Stomach (tissue), 4 donors: ENCODE results near the gene RANGRF.

Experiments used
- EP300 ChIP-seq: sonication (generic); formaldehyde crosslinking; IDR thresholded peaks from one replicate; pipeline ENCODE4 v1.6.1; 2017; ENCODE audit warnings: antibody characterized with exemption
- POLR2A ChIP-seq, 4 donors: fragments of 450-650 bp; IDR thresholded peaks; one replicate each; pipeline ENCODE4 v1.6.1; 2016; ENCODE audit warnings: antibody characterized with exemption in 4 of 4, control low read depth in 2 of 4, mild to moderate bottlenecking in 1 of 4, moderate library complexity in 1 of 4
- POLR2AphosphoS5 ChIP-seq, 3 donors: sonication (generic); formaldehyde crosslinking; IDR thresholded peaks; one replicate each; pipeline ENCODE4 v1.6.1; 2016; ENCODE audit warnings: antibody characterized with exemption in 3 of 3
- TF ChIP-seq, protein P1 (sequence below), 7 experiments: fragments of 450-650 bp in 4 of 7; fragments of 200-600 bp in 3 of 7; sonication (generic) in 3 of 7; IDR thresholded peaks; one replicate each; pipeline ENCODE4 v1.5.1; 2016 to 2019; ENCODE audit warnings: antibody characterized with exemption in 7 of 7, control low read depth in 2 of 7, mild to moderate bottlenecking in 1 of 7

DNA sequence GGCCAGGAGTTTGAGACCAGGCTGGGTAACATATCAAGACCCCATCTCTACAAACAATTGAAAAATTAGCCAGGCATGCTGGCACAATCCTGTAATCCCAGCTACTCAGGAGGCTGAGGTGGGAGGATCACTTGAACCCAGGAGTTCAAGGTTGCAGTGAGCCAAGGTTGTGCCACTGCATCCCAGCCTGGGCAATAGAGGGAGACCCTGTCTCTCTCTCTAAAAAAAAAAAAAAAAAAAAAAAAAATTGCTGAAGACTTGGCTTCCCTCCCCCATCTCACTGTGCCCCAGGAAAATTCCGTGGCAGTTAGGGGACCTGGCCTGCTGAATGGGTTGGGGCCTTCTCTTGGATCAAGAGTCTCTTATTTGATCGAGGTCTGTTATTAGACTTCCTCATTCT is 51.1 kb downstream of the RANGRF start, which contains the start of gene ODF4:
- no peak for TF ChIP-seq POLR2AphosphoS5 (IDR thresholded peaks at IDR 0.05)
- TF ChIP-seq, protein P1, sequence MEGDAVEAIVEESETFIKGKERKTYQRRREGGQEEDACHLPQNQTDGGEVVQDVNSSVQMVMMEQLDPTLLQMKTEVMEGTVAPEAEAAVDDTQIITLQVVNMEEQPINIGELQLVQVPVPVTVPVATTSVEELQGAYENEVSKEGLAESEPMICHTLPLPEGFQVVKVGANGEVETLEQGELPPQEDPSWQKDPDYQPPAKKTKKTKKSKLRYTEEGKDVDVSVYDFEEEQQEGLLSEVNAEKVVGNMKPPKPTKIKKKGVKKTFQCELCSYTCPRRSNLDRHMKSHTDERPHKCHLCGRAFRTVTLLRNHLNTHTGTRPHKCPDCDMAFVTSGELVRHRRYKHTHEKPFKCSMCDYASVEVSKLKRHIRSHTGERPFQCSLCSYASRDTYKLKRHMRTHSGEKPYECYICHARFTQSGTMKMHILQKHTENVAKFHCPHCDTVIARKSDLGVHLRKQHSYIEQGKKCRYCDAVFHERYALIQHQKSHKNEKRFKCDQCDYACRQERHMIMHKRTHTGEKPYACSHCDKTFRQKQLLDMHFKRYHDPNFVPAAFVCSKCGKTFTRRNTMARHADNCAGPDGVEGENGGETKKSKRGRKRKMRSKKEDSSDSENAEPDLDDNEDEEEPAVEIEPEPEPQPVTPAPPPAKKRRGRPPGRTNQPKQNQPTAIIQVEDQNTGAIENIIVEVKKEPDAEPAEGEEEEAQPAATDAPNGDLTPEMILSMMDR (IDR thresholded peaks at IDR 0.05) = no peak
- no peak for TF ChIP-seq POLR2A (IDR thresholded peaks at IDR 0.05)
- no peak for TF ChIP-seq EP300
